Bronchial epithelial cell (primary cell): ENCODE data around the gene ADGRG4. TPM values are rescaled to one million over a fixed set of nuclear protein-coding genes. Genes with fewer than 3 reads are reported as not detected.

Experiments used
- DNase-seq: peaks from one replicate; pipeline ENCODE4 v3.0.0-alpha.2; 2010; ENCODE audit warnings: low read depth
- FAIRE-seq: peaks from 2 replicates; lab custom pipeline; 2011; peaks lifted over from hg19 to GRCh38; lab: Jason Lieb, UNC
- H3K27me3 ChIP-seq: 2 replicates; pipeline ENCODE4 v1.5.1; 2011; ENCODE audit warnings: low read length; ENCODE audit not compliant: control insufficient read depth, insufficient read depth
- H3K36me3 ChIP-seq: 2 replicates; pipeline ENCODE4 v1.5.1; 2011; ENCODE audit warnings: low read length; ENCODE audit not compliant: control insufficient read depth, insufficient read depth
- H3K4me3 ChIP-seq: 2 replicates; pipeline ENCODE4 v1.5.1; 2011; ENCODE audit warnings: mild to moderate bottlenecking, low read depth, low read length, control low read depth
- total RNA-seq: library from RNA; depleted of rRNA; stranded (reverse); fragments of >200 nt; gene quantifications from 2 replicates; pipeline ENCODE4 v1.2.1, GENCODE V29; 2014
- TF ChIP-seq, protein P1 (sequence below): IDR thresholded peaks from 2 replicates; pipeline ENCODE4 v1.5.1; 2011; ENCODE audit warnings: mild to moderate bottlenecking, moderate library complexity, low read length, control low read depth, inconsistent platforms; ENCODE audit not compliant: insufficient read depth, severe bottlenecking

Gene ADGRG4
- total RNA-seq, 1 donor from 2014 or later: not detected

DNA sequence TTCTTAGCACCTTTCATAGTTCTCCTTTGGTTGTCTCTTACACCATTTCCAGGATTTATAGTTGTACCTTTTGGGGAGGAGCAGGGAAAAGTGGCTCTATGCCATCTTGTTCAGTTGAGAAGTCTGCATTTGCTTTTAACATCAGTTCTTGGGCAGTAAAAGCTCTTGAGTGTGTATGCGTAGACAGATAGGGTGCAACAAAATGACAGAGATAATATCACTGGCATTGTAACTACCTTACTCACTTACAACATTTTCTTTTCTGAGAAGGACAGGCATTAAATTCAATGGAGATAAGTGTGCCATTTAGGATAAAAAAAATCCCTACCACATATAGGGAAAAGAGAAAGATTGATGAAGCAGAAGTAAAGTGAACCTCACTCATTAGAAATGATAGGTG, 38.9 kb downstream of the ADGRG4 start:
- no peaks in the 10 kb centered on the region for H3K27me3 ChIP-seq
- no peak overlapping the region for H3K4me3 ChIP-seq
- no peaks in the 10 kb centered on the region for H3K36me3 ChIP-seq
- FAIRE-seq (no peak), DNase-seq (no peak)
- TF ChIP-seq, protein P1, sequence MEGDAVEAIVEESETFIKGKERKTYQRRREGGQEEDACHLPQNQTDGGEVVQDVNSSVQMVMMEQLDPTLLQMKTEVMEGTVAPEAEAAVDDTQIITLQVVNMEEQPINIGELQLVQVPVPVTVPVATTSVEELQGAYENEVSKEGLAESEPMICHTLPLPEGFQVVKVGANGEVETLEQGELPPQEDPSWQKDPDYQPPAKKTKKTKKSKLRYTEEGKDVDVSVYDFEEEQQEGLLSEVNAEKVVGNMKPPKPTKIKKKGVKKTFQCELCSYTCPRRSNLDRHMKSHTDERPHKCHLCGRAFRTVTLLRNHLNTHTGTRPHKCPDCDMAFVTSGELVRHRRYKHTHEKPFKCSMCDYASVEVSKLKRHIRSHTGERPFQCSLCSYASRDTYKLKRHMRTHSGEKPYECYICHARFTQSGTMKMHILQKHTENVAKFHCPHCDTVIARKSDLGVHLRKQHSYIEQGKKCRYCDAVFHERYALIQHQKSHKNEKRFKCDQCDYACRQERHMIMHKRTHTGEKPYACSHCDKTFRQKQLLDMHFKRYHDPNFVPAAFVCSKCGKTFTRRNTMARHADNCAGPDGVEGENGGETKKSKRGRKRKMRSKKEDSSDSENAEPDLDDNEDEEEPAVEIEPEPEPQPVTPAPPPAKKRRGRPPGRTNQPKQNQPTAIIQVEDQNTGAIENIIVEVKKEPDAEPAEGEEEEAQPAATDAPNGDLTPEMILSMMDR: no peak

DNA sequence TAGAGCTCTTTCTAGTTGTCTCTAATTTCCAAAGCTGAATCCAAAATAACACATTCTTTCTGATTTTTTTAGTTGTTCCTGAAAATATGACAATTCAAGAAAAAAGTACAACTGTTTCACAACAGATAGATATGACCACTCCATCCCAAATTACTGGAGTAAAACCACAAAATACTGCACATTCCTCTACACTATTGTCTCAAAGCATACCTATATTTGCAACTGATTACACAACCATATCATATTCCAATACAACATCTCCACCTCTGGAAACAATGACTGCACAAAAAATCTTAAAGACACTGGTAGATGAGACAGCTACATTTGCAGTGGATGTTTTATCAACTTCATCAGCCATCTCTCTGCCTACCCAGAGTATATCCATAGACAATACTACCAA, 43.6 kb downstream of the ADGRG4 start:
- peak; percentile 50 for DNase-seq
- H3K27me3 ChIP-seq: no peaks in the 10 kb centered on the region
- FAIRE-seq: no peak
- TF ChIP-seq, protein P1: no peak
- H3K4me3 ChIP-seq: no peak overlapping the region
- H3K36me3 ChIP-seq: no peaks in the 10 kb centered on the region

DNA sequence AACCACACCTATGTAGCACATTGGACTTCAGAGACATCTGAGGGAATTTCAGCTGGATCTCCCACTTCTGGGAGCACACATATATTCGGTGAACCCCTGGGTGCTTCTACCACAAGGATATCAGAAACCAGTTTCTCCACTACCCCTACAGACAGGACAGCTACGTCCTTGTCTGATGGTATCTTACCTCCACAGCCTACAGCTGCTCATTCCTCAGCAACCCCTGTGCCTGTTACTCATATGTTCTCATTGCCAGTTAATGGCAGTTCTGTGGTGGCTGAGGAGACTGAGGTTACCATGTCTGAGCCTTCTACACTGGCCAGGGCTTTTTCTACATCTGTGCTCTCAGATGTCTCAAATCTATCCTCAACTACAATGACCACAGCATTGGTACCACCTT, 45.7 kb downstream of the ADGRG4 start:
- no peaks in the 10 kb centered on the region for H3K36me3 ChIP-seq
- no peaks in the 10 kb centered on the region for H3K27me3 ChIP-seq
- DNase-seq (no peak), FAIRE-seq (no peak)
- TF ChIP-seq, protein P1: no peak
- no peak overlapping the region for H3K4me3 ChIP-seq

DNA sequence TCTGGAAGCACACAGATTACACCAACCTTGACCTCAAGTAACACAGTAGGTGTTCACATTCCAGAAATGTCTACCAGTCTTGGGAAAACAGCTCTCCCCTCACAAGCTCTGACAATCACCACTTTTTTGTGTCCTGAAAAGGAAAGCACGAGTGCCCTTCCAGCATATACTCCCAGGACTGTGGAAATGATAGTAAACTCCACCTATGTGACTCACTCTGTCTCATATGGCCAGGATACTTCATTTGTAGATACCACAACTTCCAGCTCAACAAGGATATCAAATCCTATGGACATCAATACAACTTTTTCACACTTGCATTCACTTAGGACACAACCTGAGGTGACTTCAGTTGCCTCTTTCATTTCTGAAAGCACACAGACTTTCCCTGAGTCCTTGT, 46.9 kb downstream of the ADGRG4 start:
- Histone ChIP-seq H3K4me3 (no peak overlapping the region), H3K36me3 (no peaks in the 10 kb centered on the region), H3K27me3 (no peaks in the 10 kb centered on the region)
- FAIRE-seq (no peak), DNase-seq (peak; percentile 48)
- TF ChIP-seq, protein P1: no peak

DNA sequence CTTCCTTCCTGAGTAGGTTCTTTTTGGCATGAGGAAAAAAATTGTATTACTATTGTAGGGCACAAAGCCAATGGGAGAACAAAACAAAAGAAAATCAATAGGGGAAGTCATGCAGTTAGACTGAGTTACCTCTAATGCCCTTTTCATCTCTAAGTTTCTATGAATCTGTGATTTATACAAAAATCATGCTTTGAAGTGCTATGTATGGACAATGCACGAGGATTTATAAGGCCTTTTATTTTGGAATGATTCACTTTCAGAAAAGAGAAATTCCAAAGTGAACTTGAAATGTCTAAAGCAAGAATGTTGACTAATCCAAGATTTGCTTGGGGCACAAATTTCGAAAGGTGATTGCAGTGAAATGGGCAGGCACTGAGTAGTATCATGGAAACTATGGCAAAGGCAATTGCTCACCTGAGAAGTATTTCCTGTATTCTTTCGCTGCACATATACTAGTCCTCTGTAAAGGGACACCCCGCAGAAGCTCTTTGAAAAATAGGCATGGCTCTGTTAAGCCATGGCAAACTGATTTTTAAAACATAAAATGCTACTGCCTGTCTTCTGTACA, 52.8 kb downstream of the ADGRG4 start:
- H3K36me3 ChIP-seq: no peaks in the 10 kb centered on the region
- H3K27me3 ChIP-seq: no peaks in the 10 kb centered on the region
- FAIRE-seq (no peak), DNase-seq (peak; percentile 96)
- TF ChIP-seq, protein P1: no peak
- no peak overlapping the region for H3K4me3 ChIP-seq

DNA sequence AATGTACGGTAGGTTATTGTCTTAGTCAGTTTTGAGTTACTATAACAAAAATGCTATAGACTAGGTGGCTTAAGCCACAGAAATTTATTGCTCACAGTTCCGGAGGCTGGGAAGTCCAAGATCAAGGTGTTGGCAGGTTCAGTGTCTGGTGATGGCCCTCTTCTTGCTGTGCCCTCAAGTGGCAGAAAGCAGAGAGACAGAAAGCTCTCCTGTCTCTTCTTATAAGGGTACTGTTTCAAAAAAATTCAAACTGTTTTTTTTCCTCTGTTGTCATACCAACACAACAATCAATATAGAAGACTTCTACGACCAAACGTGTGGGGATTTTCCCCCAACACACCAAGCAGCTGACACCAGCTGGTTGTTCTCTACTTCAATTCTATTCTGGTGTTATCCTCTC, 53.4 kb downstream of the ADGRG4 start:
- no peak overlapping the region for H3K4me3 ChIP-seq
- no peaks in the 10 kb centered on the region for H3K27me3 ChIP-seq
- H3K36me3 ChIP-seq: no peaks in the 10 kb centered on the region
- TF ChIP-seq, protein P1: no peak
- DNase-seq (peak; percentile 33), FAIRE-seq (no peak)
